Left cardiac atrium (tissue), 2 donors: ENCODE measurements around the gene INIP. TPM values are rescaled to one million over a fixed set of nuclear protein-coding genes. Genes with fewer than 3 reads are reported as not detected.

Source experiments
- total RNA-seq, 2 donors: library from RNA; stranded (reverse); fragmentation: NEBNext Ultra II Directional; extraction: Animal tissue kit (Norgen Biotek cat#: 25700); gene quantifications; one replicate each; pipeline ENCODE4 v1.2.1, GENCODE V29; 2021
- donor health status: DM: no; HTN: yes; CAD: no; lungs with severe emphysema.
- donor health status: DM: yes; HTN: yes; CAD: no.

The INIP gene
- total RNA-seq, 2 donors from 2014 or later = 16.6 TPM

Other genes with a start within 250 kb of the INIP start
- 1 to 10 TPM; 3.3 to 3.6 TPM for gene KIAA1958, start 231.3 kb downstream of the INIP start, total RNA-seq
- 1 to 10 TPM; 4.6 to 5.1 TPM for gene SNX30, start 32.6 kb upstream of the INIP start, total RNA-seq
- gene SLC46A2, start 172.8 kb upstream of the INIP start, total RNA-seq = not detected